ENCODE results near the gene NRXN3. TPM values are rescaled to one million over a fixed set of nuclear protein-coding genes. Genes with fewer than 3 reads are reported as not detected.

The NRXN3 gene
- total RNA-seq, 1 experiment from 2014 or later = not detected

GRCh38 chr14:79274641-79275291 is 1104.6 kb downstream of the NRXN3 start:
- intact Hi-C loops (cut with micrococcal nuclease; ENCODE audit: unreplicated experiment) = no loop called here
- no peaks in the 10 kb centered on the region for H3K4me1 Mint-ChIP-seq (ENCODE audit: low read depth, unreplicated experiment)
- H3K4me3 Mint-ChIP-seq (ENCODE audit: low read depth, unreplicated experiment) = no peak overlapping the region
- no peak for DNase-seq
- H3K36me3 Mint-ChIP-seq (ENCODE audit: insufficient read depth, unreplicated experiment) = no peaks in the 10 kb centered on the region
- CTCF ChIA-PET = no interaction called here
- peaks cover 10% of the 10 kb centered on the region for H3K27me3 Mint-ChIP-seq (ENCODE audit: unreplicated experiment)
- peaks cover 4% of the 10 kb centered on the region for H3K9me3 Mint-ChIP-seq (ENCODE audit: low read depth, unreplicated experiment)
- no peak for TF ChIP-seq CTCF (IDR thresholded peaks at IDR 0.05; ENCODE audit: unreplicated experiment)
- H3K27ac Mint-ChIP-seq (ENCODE audit: unreplicated experiment) = no peak overlapping the region
- no TSS peak for BruUV-seq (replicated peaks)

- intact Hi-C loops (cut with micrococcal nuclease; ENCODE audit: unreplicated experiment) = no loop called here
These were observed 1105.1 kb downstream of the NRXN3 start for GRCh38 chr14:79275292-79275655.

GRCh38 chr14:79278286-79278797 is 1108.2 kb downstream of the NRXN3 start:
- Mint-ChIP-seq H3K36me3 (ENCODE audit: insufficient read depth, unreplicated experiment) (no peaks in the 10 kb centered on the region), H3K27me3 (ENCODE audit: unreplicated experiment) (peaks cover 19% of the 10 kb centered on the region), H3K4me3 (ENCODE audit: low read depth, unreplicated experiment) (no peak overlapping the region), H3K9me3 (ENCODE audit: low read depth, unreplicated experiment) (peaks cover 3% of the 10 kb centered on the region), H3K27ac (ENCODE audit: unreplicated experiment) (no peak overlapping the region), H3K4me1 (ENCODE audit: low read depth, unreplicated experiment) (no peaks in the 10 kb centered on the region)
- intact Hi-C loops (cut with micrococcal nuclease; ENCODE audit: unreplicated experiment) = no loop called here
- no peak for DNase-seq
- no peak for TF ChIP-seq CTCF (IDR thresholded peaks at IDR 0.05; ENCODE audit: unreplicated experiment)
- CTCF ChIA-PET = no interaction called here
- BruUV-seq (replicated peaks) = no TSS peak

More at GRCh38 chr14:79275292-79275655, 1105.1 kb downstream of the NRXN3 start:
- Mint-ChIP-seq H3K36me3 (ENCODE audit: insufficient read depth, unreplicated experiment) (no peaks in the 10 kb centered on the region), H3K27ac (ENCODE audit: unreplicated experiment) (no peak overlapping the region), H3K4me1 (ENCODE audit: low read depth, unreplicated experiment) (no peaks in the 10 kb centered on the region), H3K27me3 (ENCODE audit: unreplicated experiment) (peaks cover 15% of the 10 kb centered on the region), H3K9me3 (ENCODE audit: low read depth, unreplicated experiment) (peaks cover 7% of the 10 kb centered on the region), H3K4me3 (ENCODE audit: low read depth, unreplicated experiment) (no peak overlapping the region)
- CTCF ChIA-PET = no interaction called here
- DNase-seq = no peak
- BruUV-seq (replicated peaks) = no TSS peak
- TF ChIP-seq CTCF (IDR thresholded peaks at IDR 0.05; ENCODE audit: unreplicated experiment) = no peak

- no peaks in the 10 kb centered on the region for H3K4me1 Mint-ChIP-seq (ENCODE audit: low read depth, unreplicated experiment)
- no peak overlapping the region for H3K4me3 Mint-ChIP-seq (ENCODE audit: low read depth, unreplicated experiment)
- BruUV-seq (replicated peaks) = no TSS peak
- CTCF ChIA-PET = no interaction called here
- peaks cover 19% of the 10 kb centered on the region for H3K27me3 Mint-ChIP-seq (ENCODE audit: unreplicated experiment)
- H3K9me3 Mint-ChIP-seq (ENCODE audit: low read depth, unreplicated experiment) = peaks cover 3% of the 10 kb centered on the region
- H3K36me3 Mint-ChIP-seq (ENCODE audit: insufficient read depth, unreplicated experiment) = no peaks in the 10 kb centered on the region
- intact Hi-C loops (cut with micrococcal nuclease; ENCODE audit: unreplicated experiment) = no loop called here
- no peak for DNase-seq
- H3K27ac Mint-ChIP-seq (ENCODE audit: unreplicated experiment) = no peak overlapping the region
- TF ChIP-seq CTCF (IDR thresholded peaks at IDR 0.05; ENCODE audit: unreplicated experiment) = no peak
These were observed 1108.8 kb downstream of the NRXN3 start for GRCh38 chr14:79278798-79279644.
